GM21737 (cell line): ENCODE results near the gene B3GALT2.
"Not testable (repeated sequence)": the region's sequence is repeated elsewhere in the genome, so short reads cannot be mapped to it uniquely, and the experiment has no call there.

ENCODE experiments used
- ATAC-seq: cut with Tn5 transposase; IDR thresholded peaks from one replicate; pipeline ENCODE4 v1.9.1; 2021; ENCODE audit warnings: mild to moderate bottlenecking, moderate library complexity; ENCODE audit not compliant: unreplicated experiment

Gene B3GALT2

GRCh38 chr1:193185901-193186731 lies at the start of gene B3GALT2:
Gene B3GALT2 (minus strand): TSS chr1:193186613. CDS start chr1:193181562, 5,051 bp downstream.
- ATAC-seq = no peak

- no peak for ATAC-seq
These were observed 48.1 kb upstream of the B3GALT2 start for GRCh38 chr1:193234530-193234929.

GRCh38 chr1:193231146-193231545 lies 44.7 kb upstream of the B3GALT2 start:
- ATAC-seq = not testable (repeated sequence)

GRCh38 chr1:193229136-193229535 lies 42.7 kb upstream of the B3GALT2 start:
- no peak for ATAC-seq

- ATAC-seq = no peak
These were observed 35.7 kb upstream of the B3GALT2 start for GRCh38 chr1:193222056-193222615.

- ATAC-seq = no peak
These were observed 35.2 kb upstream of the B3GALT2 start for GRCh38 chr1:193221651-193222050.

GRCh38 chr1:193219391-193219790 lies 33.0 kb upstream of the B3GALT2 start:
- ATAC-seq = no peak

- no peak for ATAC-seq
These were observed 30.5 kb upstream of the B3GALT2 start for GRCh38 chr1:193216920-193217319.

GRCh38 chr1:193213998-193214397 lies 27.6 kb upstream of the B3GALT2 start:
- ATAC-seq = no peak

GRCh38 chr1:193212637-193213036 lies 26.2 kb upstream of the B3GALT2 start:
- ATAC-seq = no peak

- peak; percentile 72 for ATAC-seq
These were observed 25.1 kb upstream of the B3GALT2 start for GRCh38 chr1:193211539-193211938.

GRCh38 chr1:193210996-193211395 lies 24.6 kb upstream of the B3GALT2 start:
- no peak for ATAC-seq

GRCh38 chr1:193201021-193201420 lies 14.6 kb upstream of the B3GALT2 start:
- no peak for ATAC-seq

GRCh38 chr1:193199940-193200339 lies 13.5 kb upstream of the B3GALT2 start:
- no peak for ATAC-seq

GRCh38 chr1:193192586-193192985 lies 6.2 kb upstream of the B3GALT2 start:
- ATAC-seq = no peak

- ATAC-seq = no peak
These were observed 3.8 kb upstream of the B3GALT2 start for GRCh38 chr1:193190096-193190744.

GRCh38 chr1:193189442-193190095 lies 3.2 kb upstream of the B3GALT2 start:
- ATAC-seq = no peak

GRCh38 chr1:193188915-193189314 lies 2.5 kb upstream of the B3GALT2 start:
- not testable (repeated sequence) for ATAC-seq

GRCh38 chr1:193187114-193187513 lies 701 bp upstream of the B3GALT2 start:
- no peak for ATAC-seq

GRCh38 chr1:193185211-193185610 lies 1.2 kb downstream of the B3GALT2 start:
- no peak for ATAC-seq

- no peak for ATAC-seq
These were observed 1.6 kb downstream of the B3GALT2 start for GRCh38 chr1:193184776-193185175.
